ENCODE results near the gene LGI1.

The LGI1 gene

GRCh38 chr10:93746844-93747284, 10.9 kb upstream of the LGI1 start:
- Mint-ChIP-seq H3K27ac (no peak overlapping the region), H3K27me3 (peaks cover 4% of the 10 kb centered on the region), H3K4me3 (no peak overlapping the region), H3K9me3 (no peaks in the 10 kb centered on the region), H3K36me3 (no peaks in the 10 kb centered on the region), H3K4me1 (no peaks in the 10 kb centered on the region)
- CTCF ChIA-PET = interaction anchor here (1.8 kb wide), 1 partner anchor 174 kb away, joined by 4 read pairs; no protein-coding TSS in a partner anchor
- DNase-seq = peak; percentile 28

- no peaks in the 10 kb centered on the region for H3K9me3 Mint-ChIP-seq
- no peak overlapping the region for H3K27ac Mint-ChIP-seq
- H3K4me3 Mint-ChIP-seq = no peak overlapping the region
- no peaks in the 10 kb centered on the region for H3K4me1 Mint-ChIP-seq
- H3K36me3 Mint-ChIP-seq = no peaks in the 10 kb centered on the region
- CTCF ChIA-PET = no interaction called here
- peaks cover 4% of the 10 kb centered on the region for H3K27me3 Mint-ChIP-seq
- no peak for DNase-seq
Observed at GRCh38 chr10:93749218-93749799, 8.4 kb upstream of the LGI1 start.

- DNase-seq = no peak
- Mint-ChIP-seq H3K36me3 (no peaks in the 10 kb centered on the region), H3K4me3 (no peak overlapping the region), H3K27me3 (peaks cover 4% of the 10 kb centered on the region), H3K9me3 (no peaks in the 10 kb centered on the region), H3K27ac (no peak overlapping the region), H3K4me1 (no peaks in the 10 kb centered on the region)
- CTCF ChIA-PET = no interaction called here
Observed at GRCh38 chr10:93751124-93751523, 6.6 kb upstream of the LGI1 start.

GRCh38 chr10:93751832-93752231, 5.9 kb upstream of the LGI1 start:
- Mint-ChIP-seq H3K27ac (no peak overlapping the region), H3K27me3 (peaks cover 9% of the 10 kb centered on the region), H3K36me3 (no peaks in the 10 kb centered on the region), H3K4me3 (no peak overlapping the region), H3K9me3 (no peaks in the 10 kb centered on the region), H3K4me1 (no peaks in the 10 kb centered on the region)
- DNase-seq = no peak
- CTCF ChIA-PET = no interaction called here

- H3K9me3 Mint-ChIP-seq = no peaks in the 10 kb centered on the region
- H3K4me1 Mint-ChIP-seq = no peaks in the 10 kb centered on the region
- H3K27me3 Mint-ChIP-seq = peaks cover 16% of the 10 kb centered on the region
- no peak overlapping the region for H3K4me3 Mint-ChIP-seq
- CTCF ChIA-PET = interaction anchor here (0.7 kb wide), 1 partner anchor 65 kb away, joined by 3 read pairs; no protein-coding TSS in a partner anchor
- no peak for DNase-seq
- H3K36me3 Mint-ChIP-seq = no peaks in the 10 kb centered on the region
- no peak overlapping the region for H3K27ac Mint-ChIP-seq
Observed at GRCh38 chr10:93752761-93753160, 5.0 kb upstream of the LGI1 start.

GRCh38 chr10:93753621-93754250, 4.0 kb upstream of the LGI1 start:
- Mint-ChIP-seq H3K36me3 (no peaks in the 10 kb centered on the region), H3K4me1 (no peaks in the 10 kb centered on the region), H3K9me3 (no peaks in the 10 kb centered on the region), H3K27me3 (peaks cover 25% of the 10 kb centered on the region), H3K27ac (no peak overlapping the region), H3K4me3 (no peak overlapping the region)
- CTCF ChIA-PET = no interaction called here
- DNase-seq = no peak

GRCh38 chr10:93754761-93755160, 3.0 kb upstream of the LGI1 start:
- Mint-ChIP-seq H3K27me3 (peaks cover 25% of the 10 kb centered on the region), H3K27ac (no peak overlapping the region), H3K4me3 (no peak overlapping the region), H3K4me1 (no peaks in the 10 kb centered on the region), H3K36me3 (no peaks in the 10 kb centered on the region), H3K9me3 (no peaks in the 10 kb centered on the region)
- CTCF ChIA-PET = no interaction called here
- no peak for DNase-seq

GRCh38 chr10:93755443-93756116, 2.2 kb upstream of the LGI1 start:
- no peaks in the 10 kb centered on the region for H3K4me1 Mint-ChIP-seq
- peaks cover 25% of the 10 kb centered on the region for H3K27me3 Mint-ChIP-seq
- H3K9me3 Mint-ChIP-seq = no peaks in the 10 kb centered on the region
- no peak overlapping the region for H3K27ac Mint-ChIP-seq
- no peak for DNase-seq
- H3K36me3 Mint-ChIP-seq = no peaks in the 10 kb centered on the region
- no peak overlapping the region for H3K4me3 Mint-ChIP-seq
- CTCF ChIA-PET = no interaction called here

GRCh38 chr10:93756118-93756517, 1.6 kb upstream of the LGI1 start:
- H3K27me3 Mint-ChIP-seq = peaks cover 28% of the 10 kb centered on the region
- DNase-seq = no peak
- no peak overlapping the region for H3K4me3 Mint-ChIP-seq
- CTCF ChIA-PET = no interaction called here
- no peaks in the 10 kb centered on the region for H3K36me3 Mint-ChIP-seq
- no peaks in the 10 kb centered on the region for H3K4me1 Mint-ChIP-seq
- H3K27ac Mint-ChIP-seq = no peak overlapping the region
- H3K9me3 Mint-ChIP-seq = no peaks in the 10 kb centered on the region

GRCh38 chr10:93757136-93757535, 600 bp upstream of the LGI1 start:
- Mint-ChIP-seq H3K27ac (no peak overlapping the region), H3K9me3 (no peaks in the 10 kb centered on the region), H3K4me1 (no peaks in the 10 kb centered on the region), H3K36me3 (no peaks in the 10 kb centered on the region), H3K4me3 (no peak overlapping the region), H3K27me3 (peaks cover 29% of the 10 kb centered on the region)
- no peak for DNase-seq
- CTCF ChIA-PET = no interaction called here

GRCh38 chr10:93758508-93758885, 761 bp downstream of the LGI1 start:
- no peak for DNase-seq
- no peak overlapping the region for H3K4me3 Mint-ChIP-seq
- no peaks in the 10 kb centered on the region for H3K36me3 Mint-ChIP-seq
- H3K4me1 Mint-ChIP-seq = no peaks in the 10 kb centered on the region
- H3K27ac Mint-ChIP-seq = no peak overlapping the region
- CTCF ChIA-PET = no interaction called here
- H3K27me3 Mint-ChIP-seq = peaks cover 36% of the 10 kb centered on the region
- H3K9me3 Mint-ChIP-seq = no peaks in the 10 kb centered on the region

GRCh38 chr10:93758891-93759410, 1.2 kb downstream of the LGI1 start:
- H3K4me3 Mint-ChIP-seq = no peak overlapping the region
- H3K36me3 Mint-ChIP-seq = no peaks in the 10 kb centered on the region
- no peak overlapping the region for H3K27ac Mint-ChIP-seq
- no peaks in the 10 kb centered on the region for H3K9me3 Mint-ChIP-seq
- H3K27me3 Mint-ChIP-seq = peaks cover 38% of the 10 kb centered on the region
- DNase-seq = no peak
- H3K4me1 Mint-ChIP-seq = no peaks in the 10 kb centered on the region
- CTCF ChIA-PET = no interaction called here

GRCh38 chr10:93760490-93760889, 2.8 kb downstream of the LGI1 start:
- DNase-seq = no peak
- no peaks in the 10 kb centered on the region for H3K9me3 Mint-ChIP-seq
- H3K4me3 Mint-ChIP-seq = no peak overlapping the region
- H3K4me1 Mint-ChIP-seq = no peaks in the 10 kb centered on the region
- no peak overlapping the region for H3K27ac Mint-ChIP-seq
- CTCF ChIA-PET = interaction anchor here (0.6 kb wide), 1 partner anchor 684 kb away, joined by 3 read pairs; no protein-coding TSS in a partner anchor
- peaks cover 38% of the 10 kb centered on the region for H3K27me3 Mint-ChIP-seq
- H3K36me3 Mint-ChIP-seq = no peaks in the 10 kb centered on the region

- CTCF ChIA-PET = no interaction called here
- Mint-ChIP-seq H3K9me3 (no peaks in the 10 kb centered on the region), H3K4me1 (no peaks in the 10 kb centered on the region), H3K27me3 (peaks cover 24% of the 10 kb centered on the region), H3K27ac (no peak overlapping the region), H3K36me3 (no peaks in the 10 kb centered on the region), H3K4me3 (no peak overlapping the region)
- DNase-seq = no peak
Observed at GRCh38 chr10:93762979-93763391, 5.2 kb downstream of the LGI1 start.

GRCh38 chr10:93766918-93767317, 9.2 kb downstream of the LGI1 start:
- Mint-ChIP-seq H3K27me3 (peaks cover 13% of the 10 kb centered on the region), H3K27ac (no peak overlapping the region), H3K4me3 (no peak overlapping the region), H3K36me3 (no peaks in the 10 kb centered on the region), H3K4me1 (no peaks in the 10 kb centered on the region), H3K9me3 (no peaks in the 10 kb centered on the region)
- no peak for DNase-seq
- CTCF ChIA-PET = no interaction called here
